GM19351 (cell line): ENCODE results near the gene HAUS7.

Experiments used
- ATAC-seq: cut with Tn5 transposase; IDR thresholded peaks from one replicate; pipeline ENCODE4 v1.9.1; 2021; ENCODE audit warnings: mild to moderate bottlenecking, moderate library complexity; ENCODE audit not compliant: unreplicated experiment

HAUS7 gene

DNA sequence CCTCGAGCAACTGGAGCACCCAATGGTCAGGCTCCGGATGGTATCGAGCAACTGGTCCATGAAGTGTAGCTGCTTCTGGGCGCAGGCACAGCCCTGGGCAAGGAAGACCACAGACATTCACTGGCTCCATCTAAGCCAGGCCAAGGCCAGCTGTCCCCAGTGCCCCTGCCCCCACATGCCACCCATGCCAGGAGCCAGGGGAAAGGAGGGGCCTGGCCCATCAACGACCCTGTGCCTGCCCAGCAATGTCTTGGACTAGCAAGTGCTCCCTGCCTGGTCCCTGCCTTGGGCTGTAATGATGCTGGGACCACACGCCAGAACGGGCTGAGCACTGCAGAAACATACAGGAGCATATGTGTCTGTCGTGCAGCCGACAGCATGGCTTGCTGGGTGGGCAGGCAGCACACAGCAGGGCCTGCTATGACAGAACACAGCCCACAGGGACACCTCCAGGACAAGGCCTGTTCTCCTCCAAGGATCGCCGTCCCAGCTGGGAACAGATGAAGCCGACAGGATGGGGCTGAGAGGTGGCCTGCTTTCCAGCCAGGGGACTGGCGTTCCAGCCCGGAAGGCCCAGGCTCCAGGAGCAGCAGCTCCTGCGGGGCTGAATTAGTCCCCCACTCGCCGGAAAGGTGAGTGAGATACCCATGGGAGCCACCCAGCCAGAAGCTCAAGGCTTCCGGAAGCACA is 13.1 kb downstream of the HAUS7 start:
- ATAC-seq = no peak

DNA sequence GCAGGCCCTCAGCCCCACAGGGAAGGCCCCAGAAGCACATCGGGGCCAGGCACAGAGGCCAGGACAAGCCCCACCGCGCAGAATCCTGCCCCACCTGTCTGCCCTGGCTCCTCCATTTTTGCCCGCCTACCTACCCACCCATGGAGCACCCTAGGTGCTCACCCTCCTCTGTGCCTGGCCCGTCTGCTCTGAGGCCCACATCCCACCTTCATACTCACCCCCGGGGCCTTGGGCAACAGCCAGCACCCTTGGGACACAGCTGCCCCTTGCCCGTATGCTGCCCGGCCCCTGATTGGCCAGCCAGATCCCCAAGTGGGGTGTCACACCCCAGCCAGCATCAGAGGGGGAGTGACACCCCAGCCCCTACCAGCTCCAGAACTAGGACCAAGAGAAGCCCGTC is 13.7 kb downstream of the HAUS7 start:
- ATAC-seq = no peak

DNA sequence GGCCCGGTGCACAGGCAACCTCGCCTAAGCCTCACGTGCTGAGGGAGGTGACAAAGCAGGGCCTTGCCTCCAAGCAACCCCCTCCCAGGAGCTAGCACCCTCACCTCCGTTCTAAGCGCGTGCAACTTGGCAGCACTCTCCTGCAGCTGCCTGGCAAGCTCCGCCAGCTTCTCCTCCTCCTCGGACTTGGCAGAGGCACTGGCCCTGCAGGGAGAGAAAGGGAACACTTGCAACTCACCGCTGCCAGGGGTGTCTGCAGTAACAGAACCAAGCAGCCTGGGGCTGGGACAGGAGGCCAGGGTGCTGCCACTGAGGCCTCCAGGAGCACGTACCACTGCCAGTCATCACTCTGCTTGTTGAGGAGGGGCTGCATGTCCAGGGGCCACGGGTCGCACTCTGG is 14.2 kb downstream of the HAUS7 start:
- ATAC-seq = no peak

DNA sequence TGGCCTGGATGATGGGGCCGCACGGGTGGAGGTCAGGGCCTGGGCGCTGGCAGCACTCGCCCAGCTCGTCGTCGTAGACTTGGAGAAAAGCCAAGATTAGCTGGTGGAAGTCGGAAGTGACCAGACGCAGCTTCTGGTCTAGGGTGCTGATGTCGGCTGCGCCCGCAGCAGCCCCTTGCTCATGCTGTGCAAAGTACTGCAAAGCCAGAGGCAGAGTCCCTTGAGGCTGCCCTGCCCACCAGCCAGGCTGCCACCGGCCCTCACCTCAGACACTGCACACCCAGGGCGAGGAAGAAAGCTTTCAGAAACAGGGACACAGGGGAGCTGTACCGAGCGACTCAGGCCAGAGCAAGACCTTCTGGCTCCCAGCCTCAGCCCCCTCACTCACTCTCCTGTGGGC is 14.8 kb downstream of the HAUS7 start:
- no peak for ATAC-seq

DNA sequence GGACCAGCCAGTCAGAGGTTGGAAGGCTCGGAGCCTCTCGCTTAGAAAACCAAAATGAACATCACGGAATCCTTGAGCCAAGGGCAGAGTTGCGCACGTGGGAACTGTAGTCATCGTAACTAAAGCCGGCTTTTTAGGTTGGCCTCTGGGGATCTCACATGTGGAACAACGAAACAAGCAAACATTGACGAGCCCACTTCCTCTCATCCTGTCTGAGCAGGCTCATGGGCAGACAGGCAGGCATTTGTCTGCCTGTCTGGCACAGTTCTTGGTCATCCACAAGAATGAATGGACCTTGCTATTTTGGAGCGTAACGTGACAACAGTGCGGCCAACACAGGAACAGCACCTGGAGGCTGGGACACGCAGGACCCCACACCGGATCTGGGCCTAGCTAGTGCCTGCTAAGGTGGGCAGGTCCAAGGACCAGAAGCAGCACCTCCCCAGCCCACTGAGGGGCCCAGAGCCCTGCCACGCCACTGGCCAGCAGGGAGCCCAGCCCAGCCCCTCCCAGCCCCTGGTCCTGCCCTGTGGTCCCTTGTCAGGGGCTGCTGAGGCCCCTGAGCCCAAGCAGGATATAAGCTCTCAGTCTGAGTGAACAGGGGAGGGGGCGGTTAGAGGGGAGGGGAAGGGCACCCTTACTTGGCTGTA is 15.3 kb downstream of the HAUS7 start:
- ATAC-seq = no peak

DNA sequence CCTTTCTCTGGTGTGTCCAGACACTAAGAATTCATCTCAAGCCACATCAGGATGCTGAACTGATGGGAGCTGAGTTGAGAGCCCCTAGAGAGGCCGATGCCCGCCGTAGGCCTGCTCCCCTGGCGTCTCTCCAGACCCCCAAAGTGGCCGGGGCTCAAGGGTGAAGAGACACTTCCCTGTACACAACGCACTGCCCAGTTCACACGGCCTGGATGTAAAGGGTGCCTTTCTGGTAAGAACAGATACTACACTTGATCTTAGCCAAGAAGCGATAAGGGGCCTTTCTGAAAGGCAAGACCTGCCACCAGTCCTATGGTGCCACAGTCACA is 19.5 kb downstream of the HAUS7 start:
- ATAC-seq = no peak

DNA sequence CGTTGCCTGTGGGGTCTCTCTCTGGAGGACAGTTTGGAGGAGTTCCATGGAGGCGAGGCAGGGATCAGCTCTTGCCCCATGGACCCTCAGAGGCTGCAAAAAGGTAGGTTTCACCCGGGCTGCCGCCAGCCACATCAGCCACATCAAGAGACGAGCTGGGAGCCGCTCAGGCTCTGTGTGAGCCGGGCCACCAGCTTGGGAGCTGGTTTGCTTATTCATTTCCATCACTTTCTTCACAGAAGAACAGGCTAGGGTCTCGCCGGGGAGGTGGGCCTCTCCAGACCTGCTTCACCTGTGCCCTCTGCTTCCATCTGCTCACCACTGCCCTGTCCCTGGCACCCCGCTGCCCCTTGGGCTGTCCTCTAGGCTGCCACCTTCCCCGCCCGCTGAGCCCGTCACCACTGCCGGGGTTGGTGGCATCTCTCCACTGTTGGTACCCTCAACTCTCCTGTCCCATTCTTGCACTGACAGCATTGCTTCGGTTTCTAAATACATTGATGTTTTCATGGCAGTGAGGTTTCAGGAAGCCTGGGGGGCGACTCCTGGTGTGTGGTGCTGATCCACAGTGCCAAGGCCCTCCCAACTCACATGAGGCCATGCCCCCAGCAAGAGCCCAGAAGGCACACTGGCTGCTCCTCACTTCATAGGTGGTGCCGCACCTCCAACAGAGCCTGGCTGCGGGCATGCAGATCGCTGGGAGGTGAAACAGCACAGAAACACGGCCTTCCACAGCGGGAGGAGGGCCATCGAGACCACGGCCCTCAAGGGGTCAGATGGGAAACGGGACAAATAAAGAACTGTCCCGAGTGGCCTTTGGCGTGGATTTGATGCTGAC is 20.0 kb downstream of the HAUS7 start:
- ATAC-seq = no peak

DNA sequence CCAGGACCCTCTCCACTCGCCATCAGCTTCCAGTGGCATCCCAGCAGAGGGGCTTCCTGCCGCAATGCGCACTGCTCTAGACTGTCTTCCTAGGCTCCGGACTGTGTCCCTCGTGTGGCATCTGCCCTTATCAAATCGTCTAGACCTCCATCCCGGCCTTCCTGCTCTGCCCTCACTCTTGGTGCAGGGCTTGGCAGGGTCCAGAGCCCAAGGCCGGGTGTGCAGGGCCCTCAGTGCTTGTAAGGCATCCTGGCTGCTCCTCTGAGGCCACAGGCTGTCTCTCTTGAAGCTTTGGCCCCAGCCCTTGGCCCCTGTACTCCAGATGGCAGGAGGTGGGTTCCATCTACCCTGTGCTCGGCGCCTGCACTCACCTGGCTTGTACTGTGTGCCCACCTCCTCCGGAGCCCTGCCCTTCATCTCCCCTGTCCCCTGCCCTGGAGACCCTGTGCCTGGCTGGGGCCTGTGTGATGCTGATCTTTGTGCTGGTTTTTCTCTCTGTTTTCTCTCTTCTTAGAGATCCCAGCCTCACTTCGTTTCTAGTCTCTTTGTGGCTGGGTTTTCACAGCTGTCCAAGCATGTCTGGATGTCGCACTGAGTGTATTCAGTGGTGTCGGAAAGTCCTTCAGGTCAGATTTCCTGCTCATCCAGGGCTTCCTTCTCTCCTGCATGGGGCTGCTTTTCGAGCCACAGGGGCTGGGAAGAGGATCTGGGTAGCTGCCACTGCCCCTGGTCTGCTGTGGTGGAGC is 20.8 kb downstream of the HAUS7 start:
- no peak for ATAC-seq

DNA sequence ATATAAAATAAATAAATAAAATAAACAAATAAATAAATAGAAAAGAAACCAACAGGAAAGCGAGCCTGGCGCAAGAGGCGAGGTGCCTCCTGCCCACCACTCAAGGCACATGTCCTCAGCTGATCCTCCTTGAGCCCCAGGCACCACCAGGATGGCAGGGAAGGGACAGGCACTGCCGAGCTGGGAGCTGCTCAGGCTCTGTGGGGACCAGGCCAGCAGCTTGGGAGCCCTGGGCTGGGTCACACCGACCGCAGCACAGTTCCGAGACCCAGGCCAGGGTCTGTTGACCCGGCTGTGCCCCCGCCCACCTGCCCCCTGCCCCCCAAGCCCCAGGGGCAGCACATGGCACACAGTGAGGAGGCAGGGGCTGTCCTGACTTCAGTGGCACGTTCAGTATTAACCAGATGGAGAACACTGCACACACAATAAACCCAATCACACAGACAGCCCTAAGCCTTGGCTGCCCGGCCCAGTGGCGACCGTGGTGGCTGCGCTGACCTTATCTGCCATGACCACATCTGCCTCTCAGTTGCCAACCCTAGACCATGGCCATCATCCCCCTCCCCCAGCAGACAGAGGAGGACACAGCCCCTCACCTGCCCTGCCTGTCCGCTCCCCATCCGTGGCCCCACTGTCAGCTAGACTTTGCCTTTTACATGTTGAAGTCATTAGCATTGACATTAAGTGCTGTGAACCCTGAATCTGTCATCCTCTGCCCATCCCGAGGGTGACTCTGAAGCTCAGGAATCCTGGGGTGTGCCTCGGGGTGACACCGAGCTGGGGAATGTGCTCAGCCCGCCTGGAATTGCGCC is 21.6 kb downstream of the HAUS7 start:
- ATAC-seq = no peak

DNA sequence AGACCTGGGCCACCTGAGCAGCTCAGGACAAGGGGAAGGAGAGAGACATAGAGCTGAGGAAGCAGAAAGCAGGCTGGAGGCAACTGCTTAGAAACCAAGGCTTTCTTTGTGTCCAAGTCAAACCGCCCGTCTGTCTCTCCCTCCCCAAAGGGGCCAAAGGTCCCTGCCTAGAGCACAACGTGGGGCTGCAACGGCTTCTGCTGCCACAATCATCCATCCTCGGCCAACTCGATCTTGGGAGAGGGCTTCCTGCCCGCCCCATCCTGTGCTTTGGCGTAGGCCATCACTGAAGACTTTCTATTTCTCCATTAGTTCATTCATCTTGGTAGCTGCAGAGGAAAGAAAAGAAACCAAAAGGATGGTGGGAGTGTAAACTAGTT is 22.8 kb downstream of the HAUS7 start:
- no peak for ATAC-seq

DNA sequence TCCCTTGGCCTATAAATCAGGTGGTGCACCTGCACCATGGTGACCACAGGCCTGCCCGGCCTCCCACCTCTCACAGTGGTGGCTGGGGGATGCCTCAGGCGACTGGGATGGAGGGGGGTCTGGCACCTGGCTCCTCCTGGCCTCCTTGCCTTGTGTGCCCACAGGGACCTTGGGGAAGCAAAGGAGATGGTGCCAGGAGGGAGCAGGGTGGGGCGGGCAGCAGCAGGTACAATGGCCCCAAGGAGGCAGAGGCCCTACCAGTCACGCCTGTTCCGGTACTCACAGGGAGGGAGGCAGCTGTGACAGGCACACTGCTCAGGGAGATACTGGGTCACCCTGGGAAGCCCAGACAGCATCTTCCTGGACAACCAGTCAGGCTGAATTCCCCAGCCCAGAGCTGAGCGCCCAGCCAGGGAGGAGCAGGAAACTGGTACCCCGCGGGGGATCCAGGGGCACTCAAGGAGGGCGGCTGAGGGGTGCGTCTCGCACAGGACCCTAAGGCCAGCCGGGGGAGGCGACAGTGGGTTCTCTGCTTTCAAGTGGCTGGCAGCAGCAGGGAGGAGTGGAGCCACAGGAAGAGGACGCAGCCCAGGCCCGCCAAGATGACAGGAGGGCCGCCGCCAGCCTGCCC is 23.3 kb downstream of the HAUS7 start:
- ATAC-seq = no peak

DNA sequence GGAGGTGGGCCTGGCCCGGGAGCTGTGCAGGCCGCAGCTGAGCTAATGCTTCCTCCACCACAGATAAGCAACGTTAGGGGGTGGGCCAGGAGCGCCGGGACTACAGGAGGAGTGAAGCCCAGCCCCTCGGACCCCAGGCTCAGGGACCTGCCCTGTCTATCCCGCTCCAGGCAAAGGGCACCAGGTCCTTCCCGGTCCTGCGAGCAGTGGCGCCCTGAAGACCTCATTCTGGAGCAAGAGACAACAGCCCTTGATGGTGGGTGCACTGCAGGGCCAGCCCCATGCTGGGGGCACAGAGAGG is 23.8 kb downstream of the HAUS7 start:
- no peak for ATAC-seq

DNA sequence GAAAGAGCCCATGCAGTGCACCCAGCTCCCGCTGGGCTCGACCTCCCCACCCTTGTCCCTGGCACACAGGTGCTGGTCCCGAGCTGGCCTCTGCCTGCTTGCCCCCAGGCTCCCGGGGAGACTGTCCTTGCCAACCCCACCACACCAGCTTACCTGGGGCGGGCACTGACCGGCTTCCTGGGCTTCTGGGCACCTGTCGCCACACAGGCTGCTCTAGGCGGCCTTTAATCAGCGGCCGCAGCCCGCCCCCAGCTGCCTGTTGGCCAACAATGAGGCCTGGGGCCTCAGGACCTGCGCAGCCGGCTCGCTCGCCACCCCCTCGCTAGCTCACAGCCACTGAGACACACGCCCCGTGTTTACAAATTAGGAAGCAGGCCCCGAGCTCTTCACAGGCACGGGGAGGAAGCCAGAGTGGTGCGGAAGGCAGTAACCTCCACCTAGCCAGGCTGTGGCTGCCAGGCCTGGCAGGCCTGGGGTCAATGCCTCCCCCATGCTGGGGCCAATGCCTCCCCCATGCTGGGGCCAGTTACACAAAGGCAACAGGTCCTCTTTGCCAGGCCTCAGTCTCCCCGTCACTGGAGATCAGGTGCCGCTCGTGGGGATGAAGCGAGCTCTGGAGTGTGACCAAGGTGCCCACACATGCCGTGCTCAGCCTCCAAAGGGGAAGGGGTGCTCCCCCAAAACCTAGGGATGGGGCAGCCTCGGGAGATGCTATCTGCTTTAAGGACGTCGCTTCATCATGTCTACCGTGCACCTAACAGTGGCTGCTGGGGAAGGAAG is 24.3 kb downstream of the HAUS7 start, which contains the start of gene TREX2:
TSS of gene TREX2 (minus strand) at position 201 of the 780 bp plus-strand sequence. CDS start 626 bp downstream, outside the sequence.
- no peak for ATAC-seq

DNA sequence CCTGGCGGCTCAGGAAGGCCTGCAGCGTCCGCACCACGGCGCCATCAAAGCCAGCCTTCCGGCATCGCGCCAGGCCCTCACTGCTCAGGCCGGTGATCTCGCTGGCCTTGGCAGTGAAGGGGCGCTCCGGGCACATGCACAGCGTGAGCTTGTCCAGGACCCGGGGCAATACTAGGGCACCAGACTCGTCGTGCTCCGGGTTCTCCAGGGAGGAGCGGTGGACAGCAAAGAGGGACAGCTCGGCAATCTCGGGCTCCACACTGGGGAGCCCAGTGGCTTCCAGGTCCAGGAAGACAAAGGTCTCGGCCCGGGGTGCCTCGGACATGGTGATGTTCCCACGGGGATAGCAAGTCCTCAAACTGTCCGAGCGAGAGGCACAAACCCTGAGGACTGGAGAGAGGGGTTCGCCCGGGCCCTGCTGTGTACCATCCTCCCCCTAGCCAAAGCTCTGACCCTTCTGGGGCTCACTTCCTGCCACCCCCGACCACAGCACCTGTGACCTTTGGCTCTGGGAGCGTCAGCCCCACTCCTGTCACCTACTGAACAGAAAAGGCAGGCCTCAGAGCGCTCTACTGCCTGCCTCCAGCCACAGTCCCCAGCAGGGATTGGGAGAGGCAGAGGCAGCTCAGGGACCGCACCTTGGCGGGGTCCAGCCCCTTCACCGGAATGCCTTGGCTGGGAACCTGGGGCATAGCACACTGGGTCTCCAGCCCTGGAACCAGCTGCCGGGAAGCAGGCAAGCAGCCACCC is 25.1 kb downstream of the HAUS7 start:
- ATAC-seq = no peak

DNA sequence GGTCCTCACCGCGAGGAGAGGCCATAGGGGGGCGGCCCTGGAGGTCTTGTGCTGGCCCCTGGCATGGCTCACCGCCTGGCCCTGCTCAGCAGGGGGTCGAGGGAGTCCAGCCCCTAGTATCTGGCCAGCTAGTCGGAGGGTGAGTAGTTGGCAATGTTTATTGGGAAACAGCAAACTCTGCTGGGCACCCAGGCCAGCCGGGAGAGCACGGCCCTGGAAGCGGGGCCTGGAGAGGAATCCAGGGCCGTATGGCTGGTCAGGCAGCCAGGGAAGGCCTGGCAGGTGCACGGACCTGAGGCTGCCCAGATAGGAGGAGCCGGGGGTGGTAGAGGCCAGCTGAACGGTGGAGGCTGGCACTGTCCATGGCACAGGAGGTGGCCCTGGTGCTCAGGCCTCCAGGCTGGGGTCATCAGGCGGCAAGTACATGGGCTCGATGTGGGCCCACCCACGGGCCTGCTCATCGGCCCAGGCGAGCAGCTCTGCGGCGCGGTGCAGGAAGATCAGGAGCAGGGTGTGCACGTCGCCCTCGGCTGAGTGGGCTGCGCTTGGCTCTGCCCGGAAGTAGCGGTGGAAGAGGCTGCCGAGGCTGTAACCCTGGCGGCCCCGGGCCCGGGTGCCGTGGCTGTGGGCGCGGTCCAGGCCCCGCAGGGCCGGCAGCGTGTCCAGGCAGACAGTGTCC is 25.9 kb downstream of the HAUS7 start:
- ATAC-seq = no peak

DNA sequence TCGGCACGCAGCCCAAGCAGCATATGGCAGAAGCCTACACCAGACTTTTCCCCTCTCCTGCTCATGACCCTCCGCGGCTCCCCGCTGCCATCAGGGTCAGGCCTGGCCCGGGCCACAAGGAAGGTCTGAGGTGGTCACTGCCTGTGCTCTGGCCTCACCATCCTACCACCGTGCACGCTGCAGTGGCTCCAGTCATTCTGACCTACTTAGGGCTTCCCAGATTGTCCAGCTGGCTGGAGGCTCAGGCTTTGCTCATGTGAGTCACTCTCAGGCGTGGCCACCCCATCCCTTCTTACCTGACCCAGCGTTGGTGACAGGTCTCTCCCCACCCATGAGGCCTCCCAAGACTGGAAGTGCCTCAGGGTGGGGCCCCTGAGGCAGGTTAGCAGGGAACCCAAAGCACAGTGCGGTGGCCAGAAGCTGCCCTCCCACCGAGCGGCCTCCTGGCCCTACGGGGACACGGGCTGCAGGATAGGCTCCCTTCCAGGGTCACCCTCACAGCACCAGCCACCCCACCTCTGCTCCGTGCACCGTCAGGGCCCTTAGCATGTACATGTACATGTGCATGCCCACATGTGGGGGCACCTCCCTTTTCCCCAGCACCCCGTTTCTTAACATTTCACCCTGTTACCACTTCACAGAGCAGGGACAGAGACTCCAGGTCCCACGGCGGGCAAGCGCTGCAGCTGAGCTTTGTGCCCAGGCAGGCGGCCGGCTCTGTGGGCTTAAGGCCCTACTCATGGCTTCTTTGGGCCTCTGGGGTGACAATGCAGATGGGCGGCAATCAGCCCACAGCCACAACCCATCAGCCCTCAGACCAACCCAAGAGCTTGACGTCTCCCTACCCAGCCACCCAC is 26.7 kb downstream of the HAUS7 start:
- ATAC-seq = no peak

DNA sequence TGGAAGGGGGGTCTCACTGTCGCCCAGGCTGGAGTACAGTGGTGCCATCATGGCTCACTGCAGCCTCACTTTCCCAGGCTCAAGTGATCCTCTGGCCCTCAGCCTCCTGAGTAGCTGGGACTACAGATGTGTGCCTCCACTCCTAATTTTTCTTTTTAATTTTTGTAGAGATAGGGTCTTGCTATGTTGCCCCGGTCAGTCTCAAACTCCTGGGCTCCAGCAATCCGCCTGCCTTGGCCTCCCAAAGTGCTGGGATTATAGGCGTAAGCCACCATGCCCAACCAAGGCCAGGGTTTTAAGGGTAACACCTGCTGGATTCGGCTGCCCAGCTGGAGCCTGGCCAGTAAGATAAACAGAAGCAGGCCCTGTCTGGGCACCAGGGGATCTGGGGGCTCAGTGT is 27.9 kb downstream of the HAUS7 start:
- no peak for ATAC-seq
